Measurements from ENCODE around the gene CTNND2.

CTNND2 gene

DNA sequence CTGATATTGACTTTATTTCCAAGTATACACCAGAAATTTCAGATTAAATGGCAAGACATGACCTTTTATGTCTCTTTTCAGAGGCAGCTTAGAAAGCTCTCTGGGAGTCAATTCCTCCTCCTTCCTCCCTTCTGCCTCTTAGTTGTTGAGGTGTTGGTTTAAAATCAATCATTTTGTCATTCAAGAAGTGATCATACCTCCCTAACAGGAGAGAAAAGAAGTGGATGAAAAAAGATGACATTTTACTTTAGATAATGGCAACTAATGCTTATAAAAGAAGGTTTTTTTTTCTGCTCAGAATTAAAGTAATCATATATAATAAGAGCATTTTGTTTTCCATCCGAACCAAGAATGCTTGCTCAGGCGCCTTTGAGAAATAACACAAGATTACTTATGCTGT is 448.7 kb downstream of the CTNND2 start:
- H3K4me3 ChIP-seq (ENCODE audit: low read depth, low read length), result no peak overlapping the region
- TF ChIP-seq, protein P1, sequence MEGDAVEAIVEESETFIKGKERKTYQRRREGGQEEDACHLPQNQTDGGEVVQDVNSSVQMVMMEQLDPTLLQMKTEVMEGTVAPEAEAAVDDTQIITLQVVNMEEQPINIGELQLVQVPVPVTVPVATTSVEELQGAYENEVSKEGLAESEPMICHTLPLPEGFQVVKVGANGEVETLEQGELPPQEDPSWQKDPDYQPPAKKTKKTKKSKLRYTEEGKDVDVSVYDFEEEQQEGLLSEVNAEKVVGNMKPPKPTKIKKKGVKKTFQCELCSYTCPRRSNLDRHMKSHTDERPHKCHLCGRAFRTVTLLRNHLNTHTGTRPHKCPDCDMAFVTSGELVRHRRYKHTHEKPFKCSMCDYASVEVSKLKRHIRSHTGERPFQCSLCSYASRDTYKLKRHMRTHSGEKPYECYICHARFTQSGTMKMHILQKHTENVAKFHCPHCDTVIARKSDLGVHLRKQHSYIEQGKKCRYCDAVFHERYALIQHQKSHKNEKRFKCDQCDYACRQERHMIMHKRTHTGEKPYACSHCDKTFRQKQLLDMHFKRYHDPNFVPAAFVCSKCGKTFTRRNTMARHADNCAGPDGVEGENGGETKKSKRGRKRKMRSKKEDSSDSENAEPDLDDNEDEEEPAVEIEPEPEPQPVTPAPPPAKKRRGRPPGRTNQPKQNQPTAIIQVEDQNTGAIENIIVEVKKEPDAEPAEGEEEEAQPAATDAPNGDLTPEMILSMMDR (conservative IDR thresholded peaks at IDR 0.05; ENCODE audit: low read depth, low read length), result no peak
- no peak for DNase-seq (ENCODE audit: low read depth)

DNA sequence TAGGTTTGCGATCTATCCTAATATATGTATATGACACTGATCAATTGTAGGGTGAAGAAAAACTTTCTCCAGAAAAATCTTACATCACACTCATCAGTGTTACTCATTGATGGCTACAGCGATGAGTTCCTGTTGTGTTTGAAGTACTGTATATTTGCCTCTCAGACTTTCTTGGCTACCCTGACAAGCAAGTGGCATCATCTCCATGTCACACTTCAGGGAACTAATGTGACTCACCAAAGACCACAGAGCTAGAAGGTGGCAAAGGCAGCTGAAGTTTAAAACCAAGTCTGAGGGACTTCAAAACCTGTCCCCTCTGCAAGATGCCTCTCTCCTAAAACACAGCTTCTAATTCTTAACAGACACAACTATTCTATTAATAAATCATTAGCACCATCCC is 451.4 kb downstream of the CTNND2 start:
- H3K4me3 ChIP-seq (ENCODE audit: low read depth, low read length), result no peak overlapping the region
- DNase-seq (ENCODE audit: low read depth), result no peak
- TF ChIP-seq, protein P1 (conservative IDR thresholded peaks at IDR 0.05; ENCODE audit: low read depth, low read length), result no peak

DNA sequence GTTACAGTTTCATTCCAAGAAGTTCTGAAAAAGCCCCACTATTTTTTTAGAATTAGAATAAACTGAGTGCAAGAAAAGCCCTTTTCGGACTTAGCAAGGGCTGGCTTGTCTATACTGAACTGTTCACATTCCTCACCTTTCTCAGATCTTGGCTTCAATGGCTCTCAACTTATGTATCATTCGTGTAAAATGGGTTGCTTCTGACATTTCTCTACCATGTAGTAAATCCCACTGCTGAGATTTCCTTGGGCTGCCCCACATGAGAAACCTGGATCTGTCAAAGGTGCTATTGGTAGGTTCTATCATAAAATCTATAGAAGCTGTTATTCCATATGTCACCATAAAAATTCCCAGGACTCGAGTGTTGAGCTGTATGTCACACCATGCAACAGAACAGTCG is 454.3 kb downstream of the CTNND2 start:
- no peak overlapping the region for H3K4me3 ChIP-seq (ENCODE audit: low read depth, low read length)
- no peak for DNase-seq (ENCODE audit: low read depth)
- TF ChIP-seq, protein P1 (conservative IDR thresholded peaks at IDR 0.05; ENCODE audit: low read depth, low read length), result no peak

DNA sequence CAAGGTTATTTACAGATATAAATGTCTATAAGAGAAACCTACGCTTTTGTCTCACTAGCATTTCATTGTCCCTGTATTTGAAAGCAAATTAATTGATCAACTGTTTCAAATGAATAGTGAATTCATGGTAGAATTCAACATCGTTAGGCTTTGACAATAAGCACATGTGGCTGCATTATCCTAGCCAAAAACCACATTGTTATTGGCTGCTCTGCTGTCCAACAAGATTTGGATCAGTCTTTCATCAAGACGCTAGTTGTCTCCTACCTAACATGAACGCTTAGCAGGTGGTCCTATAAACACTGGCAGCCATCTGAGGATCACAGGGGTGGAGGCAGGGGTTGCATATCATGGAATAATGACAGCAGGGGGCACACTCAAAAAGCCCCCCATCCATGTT is 455.0 kb downstream of the CTNND2 start:
- TF ChIP-seq, protein P1 (conservative IDR thresholded peaks at IDR 0.05; ENCODE audit: low read depth, low read length), result no peak
- H3K4me3 ChIP-seq (ENCODE audit: low read depth, low read length), result no peak overlapping the region
- no peak for DNase-seq (ENCODE audit: low read depth)

DNA sequence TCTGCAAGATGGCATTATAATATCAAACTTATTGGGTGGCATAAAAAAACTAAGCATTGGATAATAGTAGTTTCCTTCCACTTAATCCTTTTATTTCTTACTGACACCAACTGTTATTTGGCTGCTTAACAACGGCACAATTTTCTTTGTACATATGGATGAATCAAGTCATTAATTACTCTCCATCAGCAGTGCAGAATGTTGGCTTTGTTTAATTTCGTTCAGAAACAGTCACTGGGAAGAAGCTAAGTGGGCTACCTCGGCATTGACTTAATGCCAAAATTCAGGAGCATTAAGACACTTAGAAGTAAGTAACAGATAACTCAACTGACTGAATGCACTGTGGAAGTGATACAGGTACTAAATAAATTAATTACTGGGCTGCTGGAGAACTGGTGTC is 460.4 kb downstream of the CTNND2 start:
- DNase-seq (ENCODE audit: low read depth), result no peak
- no peak overlapping the region for H3K4me3 ChIP-seq (ENCODE audit: low read depth, low read length)
- TF ChIP-seq, protein P1 (conservative IDR thresholded peaks at IDR 0.05; ENCODE audit: low read depth, low read length), result no peak

DNA sequence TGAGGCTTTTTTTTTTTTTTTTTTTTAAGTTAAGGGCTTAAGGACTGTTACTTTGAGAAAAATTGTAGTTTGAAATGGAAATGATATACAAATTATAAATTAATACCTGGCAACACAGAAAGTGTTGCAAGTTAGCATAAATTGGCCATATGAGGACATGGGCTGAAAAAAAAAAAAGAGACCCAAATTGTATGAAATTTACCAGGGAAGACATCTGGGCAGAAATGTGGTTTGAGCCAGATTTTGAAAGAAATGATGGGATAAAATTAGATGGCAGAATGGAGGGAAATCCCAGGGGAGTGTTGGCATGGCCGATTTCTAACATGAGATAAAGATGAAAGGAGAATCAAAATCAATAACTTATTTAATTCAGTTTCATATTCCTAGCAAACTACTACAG is 472.1 kb downstream of the CTNND2 start:
- DNase-seq (ENCODE audit: low read depth), result no peak
- H3K4me3 ChIP-seq (ENCODE audit: low read depth, low read length), result no peak overlapping the region
- TF ChIP-seq, protein P1 (conservative IDR thresholded peaks at IDR 0.05; ENCODE audit: low read depth, low read length), result no peak

DNA sequence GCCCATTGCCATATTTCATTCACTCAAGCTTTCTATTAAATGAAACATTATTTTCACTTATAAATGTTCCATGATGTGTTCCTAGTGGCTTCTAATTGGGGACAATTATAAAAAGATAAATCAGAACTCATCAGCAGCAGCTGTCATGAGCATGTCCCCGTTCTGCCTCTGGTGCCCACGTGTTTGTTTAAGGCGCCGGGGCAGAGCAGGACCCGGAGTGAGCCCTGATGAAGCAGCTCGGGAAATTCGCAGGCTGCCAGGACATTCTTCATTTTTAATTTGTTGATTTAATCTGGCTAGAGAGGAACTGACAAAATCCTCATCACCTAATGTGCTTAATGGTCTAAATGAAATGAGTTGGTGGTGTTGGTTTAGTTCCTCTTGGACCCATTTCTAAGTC is 475.0 kb downstream of the CTNND2 start:
- TF ChIP-seq, protein P1 (conservative IDR thresholded peaks at IDR 0.05; ENCODE audit: low read depth, low read length), result no peak
- DNase-seq (ENCODE audit: low read depth), result no peak
- H3K4me3 ChIP-seq (ENCODE audit: low read depth, low read length), result no peak overlapping the region
